Naive B cell (primary cell): Measurements from ENCODE around the gene HECTD4. TPM values are rescaled to one million over a fixed set of nuclear protein-coding genes. Genes with fewer than 3 reads are reported as not detected.
A peak's percentile ranks its signal among the peaks of the same experiment; 100 is the strongest.
"Not testable (repeated sequence)": the region's sequence is repeated elsewhere in the genome, so short reads cannot be mapped to it uniquely, and the experiment has no call there.

Source experiments
- ATAC-seq, 2 donors: fragments of 150-1000 bp; cut with Tn5 transposase; 2 replicates each; pipeline ENCODE4 v1.10.0; 2021; ENCODE audit warnings: low read depth in 2 of 2, mild to moderate bottlenecking in 2 of 2, moderate library complexity in 2 of 2
- DNase-seq: peaks from one replicate; pipeline ENCODE4 v3.0.0; 2022
- H3K27ac Mint-ChIP-seq, 6 donors: one replicate each; pipeline ENCODE4 v1.8.0; 2020 to 2022; ENCODE audit warnings: mild to moderate bottlenecking in 6 of 6, mixed read lengths in 6 of 6, moderate library complexity in 5 of 6, inconsistent platforms in 2 of 6
- H3K27me3 Mint-ChIP-seq, 3 donors: one replicate each; pipeline ENCODE4 v1.8.0; 2021 to 2022; ENCODE audit warnings: mixed read lengths in 3 of 3, mild to moderate bottlenecking in 1 of 3
- H3K36me3 Mint-ChIP-seq, 2 donors: one replicate each; pipeline ENCODE4 v1.8.0; 2020 to 2022; ENCODE audit warnings: mixed read lengths in 2 of 2, inconsistent platforms in 1 of 2, mild to moderate bottlenecking in 1 of 2
- H3K4me1 Mint-ChIP-seq, 3 donors: one replicate each; pipeline ENCODE4 v1.8.0; 2020 to 2022; ENCODE audit warnings: mixed read lengths in 3 of 3, inconsistent platforms in 1 of 3, mild to moderate bottlenecking in 1 of 3, moderate library complexity in 1 of 3
- H3K4me3 Mint-ChIP-seq, 8 donors: one replicate each; pipeline ENCODE4 v1.8.0; 2020 to 2022; ENCODE audit warnings: mild to moderate bottlenecking in 8 of 8, mixed read lengths in 8 of 8, moderate library complexity in 8 of 8, inconsistent platforms in 2 of 8
- H3K9me3 Mint-ChIP-seq, 7 donors: one replicate each; pipeline ENCODE4 v1.8.0; 2020 to 2022; ENCODE audit warnings: mixed read lengths in 7 of 7, mild to moderate bottlenecking in 5 of 7, inconsistent platforms in 2 of 7, moderate library complexity in 1 of 7
- polyA plus RNA-seq, 6 donors: library from polyadenylated mRNA; unstranded; fragments of 300-500 nt; fragmentation: Illumina TruSeq; gene quantifications; one replicate each; pipeline ENCODE4 v1.2.3, GENCODE V29; 2021; ENCODE audit warnings: low read depth in 6 of 6

HECTD4 gene
- polyA plus RNA-seq, 6 donors from 2014 or later: 6.1 to 19.1 (median 8.0) TPM

DNA sequence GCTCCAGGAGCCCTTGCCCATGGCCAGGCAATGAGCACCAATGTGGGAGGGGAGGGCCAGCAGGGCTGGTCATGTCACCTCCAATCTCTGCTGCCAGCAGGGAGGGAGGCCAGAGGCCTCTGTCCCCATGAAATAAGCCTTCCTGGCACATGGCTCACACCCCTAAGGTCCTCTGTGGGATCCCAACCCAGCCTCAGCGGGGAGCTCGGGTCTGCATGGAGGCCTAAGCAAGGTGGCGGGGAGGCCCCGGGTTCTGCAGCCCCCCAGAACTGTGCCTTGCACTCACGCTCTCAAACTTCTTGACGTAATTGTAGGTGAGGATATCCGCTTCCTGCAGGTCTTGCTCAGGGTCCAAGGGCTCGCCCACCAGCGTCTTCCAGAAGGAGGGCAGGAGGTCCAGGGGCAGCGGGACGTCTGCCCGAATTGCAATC is 215.2 kb downstream of the HECTD4 start:
- peaks cover 5 to 11% (median 9%) of the 10 kb centered on the region in 3 donors for H3K4me1 Mint-ChIP-seq
- no peaks in the 10 kb centered on the region for H3K9me3 Mint-ChIP-seq
- peak overlapping the region in 2 of 6 donors; percentile 11 to 54 for H3K27ac Mint-ChIP-seq
- DNase-seq (no peak), ATAC-seq (no peak)
- no peaks in the 10 kb centered on the region for H3K27me3 Mint-ChIP-seq
- H3K4me3 Mint-ChIP-seq: peak overlapping the region in 1 of 8 donors; percentile 33
- H3K36me3 Mint-ChIP-seq: peaks cover 4 to 21% of the 10 kb centered on the region in 2 donors

DNA sequence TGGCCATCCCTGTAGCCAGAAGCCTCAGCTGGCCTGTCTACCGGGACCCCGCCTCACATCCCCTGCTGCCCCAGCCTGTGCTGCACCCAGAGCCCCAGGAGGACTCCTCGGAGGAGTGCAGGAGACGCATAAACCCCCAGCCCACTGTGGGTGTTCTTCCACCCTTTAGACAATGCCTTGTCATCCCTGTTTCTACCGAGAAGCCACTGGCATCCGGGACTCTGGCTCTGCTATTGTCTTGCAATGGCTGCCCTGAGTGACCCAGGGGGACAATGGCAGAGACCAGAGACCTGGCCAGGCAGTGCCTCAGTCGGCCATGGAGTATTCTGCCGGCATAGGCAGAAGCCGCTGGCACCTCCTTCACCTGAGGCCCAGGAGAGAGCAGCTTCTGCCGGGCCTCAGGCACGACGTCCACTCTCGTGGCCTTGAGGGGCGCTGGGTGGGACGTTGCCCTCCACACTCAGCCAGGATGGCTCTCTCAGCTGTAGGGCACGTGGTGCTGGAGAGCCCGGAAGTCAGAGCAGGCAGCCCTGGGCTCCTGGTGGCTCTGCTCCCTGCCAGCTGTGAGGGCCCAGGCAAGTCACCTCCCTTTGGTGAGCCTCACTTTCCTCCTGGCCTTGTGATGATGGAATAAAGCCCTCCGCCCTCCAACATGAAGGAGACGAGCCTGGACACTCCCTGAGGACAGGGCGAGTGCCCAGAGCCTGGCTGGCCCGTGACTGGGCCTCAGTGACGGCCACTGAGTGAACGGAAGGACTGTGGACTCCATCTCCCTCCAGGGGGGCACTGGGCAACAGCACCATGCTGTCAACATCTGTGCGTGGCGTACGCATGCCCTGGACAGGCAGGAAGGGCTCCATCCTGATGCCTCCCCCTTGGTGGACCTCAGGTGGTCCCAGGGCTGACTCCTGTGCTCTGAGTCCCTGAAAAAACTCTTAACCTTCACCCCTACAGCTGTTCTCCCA is 215.9 kb downstream of the HECTD4 start:
- peaks cover 5 to 13% (median 11%) of the 10 kb centered on the region in 3 donors for H3K4me1 Mint-ChIP-seq
- H3K36me3 Mint-ChIP-seq: peaks cover 4 to 28% of the 10 kb centered on the region in 2 donors
- H3K4me3 Mint-ChIP-seq: no peak overlapping the region
- ATAC-seq: no peak
- DNase-seq: no peak
- no peaks in the 10 kb centered on the region for H3K27me3 Mint-ChIP-seq
- peak overlapping the region in 3 of 6 donors; percentile 4 to 52 (median 11) for H3K27ac Mint-ChIP-seq
- H3K9me3 Mint-ChIP-seq: no peaks in the 10 kb centered on the region

DNA sequence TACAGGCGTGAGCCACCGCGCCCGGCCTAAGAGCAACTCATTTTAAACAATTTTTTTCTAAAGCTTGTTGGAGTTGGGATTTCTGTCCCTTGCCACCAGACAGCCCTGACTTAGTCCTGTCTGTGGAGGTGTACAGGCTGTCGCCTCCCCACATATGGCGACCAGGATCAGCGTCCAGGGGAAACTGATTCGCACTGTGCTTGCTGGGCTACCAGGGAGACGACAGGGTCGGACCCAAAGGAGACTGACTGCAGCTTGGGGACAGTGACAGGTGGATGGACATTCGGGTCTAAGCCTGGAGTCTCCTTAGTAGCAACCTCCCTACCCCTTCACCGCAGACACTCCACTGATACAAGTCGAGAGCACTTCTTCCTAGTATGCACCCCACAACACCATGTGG is 216.6 kb downstream of the HECTD4 start:
- H3K4me1 Mint-ChIP-seq: peaks cover 5 to 13% (median 11%) of the 10 kb centered on the region in 3 donors
- ATAC-seq: no peak
- H3K27ac Mint-ChIP-seq: peak overlapping the region in 1 of 6 donors; percentile 52
- no peaks in the 10 kb centered on the region for H3K27me3 Mint-ChIP-seq
- H3K9me3 Mint-ChIP-seq: peaks cover 0 to under 1% (median 0%) of the 10 kb centered on the region in 7 donors
- H3K4me3 Mint-ChIP-seq: no peak overlapping the region
- no peak for DNase-seq
- H3K36me3 Mint-ChIP-seq: peaks cover 9 to 35% of the 10 kb centered on the region in 2 donors

DNA sequence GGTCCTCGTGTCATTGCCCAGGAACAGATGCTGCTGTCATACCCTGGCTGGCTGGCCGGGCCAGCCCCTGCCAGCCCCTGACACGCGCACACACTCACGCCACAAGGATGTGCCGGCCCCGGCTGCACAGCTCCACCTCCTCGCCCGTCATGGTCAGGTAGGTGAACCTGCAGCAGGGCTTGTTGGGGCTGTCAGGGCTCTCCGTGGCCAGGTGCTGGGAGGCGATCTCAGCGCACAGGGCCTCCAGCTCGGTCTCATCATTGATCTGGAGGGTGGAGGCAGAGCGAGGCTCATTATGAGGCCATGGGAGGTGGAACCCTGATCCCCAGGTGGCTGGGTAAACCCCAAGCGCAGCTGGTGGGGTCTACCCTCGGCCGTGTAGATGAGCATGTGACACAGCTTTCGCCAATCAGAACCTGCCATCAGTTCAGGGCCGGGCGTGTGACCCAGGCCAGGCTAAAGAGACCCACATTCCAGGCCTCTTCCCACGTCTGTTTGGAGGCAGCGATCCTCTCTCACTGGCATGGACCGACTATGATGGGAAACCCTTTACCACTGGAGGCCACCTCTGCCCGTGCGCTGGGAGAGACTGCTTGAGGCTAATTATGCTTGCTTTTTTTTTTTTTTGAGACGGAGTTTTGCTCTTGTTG is 218.1 kb downstream of the HECTD4 start:
- peaks cover 7 to 12% (median 11%) of the 10 kb centered on the region in 3 donors for H3K4me1 Mint-ChIP-seq
- H3K9me3 Mint-ChIP-seq: peaks cover 0 to 12% (median 4%) of the 10 kb centered on the region in 7 donors
- no peak overlapping the region for H3K4me3 Mint-ChIP-seq
- no peak overlapping the region for H3K27ac Mint-ChIP-seq
- ATAC-seq (no peak), DNase-seq (no peak)
- H3K27me3 Mint-ChIP-seq: no peaks in the 10 kb centered on the region
- H3K36me3 Mint-ChIP-seq: peaks cover 22 to 34% of the 10 kb centered on the region in 2 donors

DNA sequence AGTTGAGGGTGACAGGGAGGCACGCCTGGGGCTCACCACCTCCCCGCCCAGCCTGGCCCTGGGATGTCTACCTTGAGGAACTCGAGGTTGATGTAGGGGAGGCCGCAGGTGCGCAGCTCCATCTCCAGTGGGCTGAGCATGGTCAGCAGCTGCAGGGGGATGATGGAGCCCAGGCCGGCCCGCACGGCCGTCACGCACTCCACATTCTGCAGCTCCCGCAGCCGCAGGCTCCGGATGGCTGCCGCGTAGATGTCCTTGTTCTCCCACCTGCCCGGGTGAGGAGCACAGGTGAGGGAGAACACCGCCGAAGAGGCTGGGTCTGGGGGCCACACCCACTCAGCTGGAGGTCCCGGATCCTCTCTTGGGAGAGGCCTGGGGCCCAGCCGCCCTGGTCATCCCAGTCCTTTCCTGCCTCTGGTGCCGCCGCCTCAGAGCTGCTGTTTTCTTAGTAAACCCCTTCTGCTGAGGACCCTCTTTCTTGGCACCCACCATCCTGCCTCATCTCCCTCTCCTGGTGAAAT is 218.7 kb downstream of the HECTD4 start:
- H3K27me3 Mint-ChIP-seq: no peaks in the 10 kb centered on the region
- H3K9me3 Mint-ChIP-seq: peaks cover 0 to 15% (median 10%) of the 10 kb centered on the region in 7 donors
- no peak overlapping the region for H3K4me3 Mint-ChIP-seq
- DNase-seq (no peak), ATAC-seq (no peak)
- H3K36me3 Mint-ChIP-seq: peaks cover 24 to 37% of the 10 kb centered on the region in 2 donors
- H3K4me1 Mint-ChIP-seq: peaks cover 13 to 17% (median 16%) of the 10 kb centered on the region in 3 donors
- no peak overlapping the region for H3K27ac Mint-ChIP-seq

DNA sequence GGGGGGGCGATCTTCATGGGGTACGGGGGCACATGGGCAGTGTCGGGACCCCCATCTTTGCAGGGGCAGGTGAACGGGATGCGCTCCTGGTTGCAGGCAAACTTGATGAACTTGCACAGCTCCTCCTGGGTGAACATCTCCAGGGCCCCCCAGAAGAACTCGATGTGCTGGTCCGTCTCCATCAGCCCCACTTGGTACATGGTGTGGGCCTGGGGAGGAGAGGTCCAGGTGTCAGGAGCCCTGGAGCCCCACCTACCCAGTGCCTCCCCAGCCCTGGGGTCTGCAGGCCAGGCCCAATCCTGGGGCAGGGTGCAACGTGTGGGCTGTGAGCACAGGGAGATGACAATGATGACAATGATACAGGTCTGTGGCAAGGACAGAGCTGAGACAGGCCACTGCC is 219.2 kb downstream of the HECTD4 start:
- no peaks in the 10 kb centered on the region for H3K27me3 Mint-ChIP-seq
- no peak for DNase-seq
- H3K9me3 Mint-ChIP-seq: peaks cover 3 to 19% (median 14%) of the 10 kb centered on the region in 7 donors
- H3K27ac Mint-ChIP-seq: peak overlapping the region in 2 of 6 donors; percentile 38 to 60
- peaks cover 18 to 22% (median 20%) of the 10 kb centered on the region in 3 donors for H3K4me1 Mint-ChIP-seq
- ATAC-seq: no peak
- H3K36me3 Mint-ChIP-seq: peaks cover 28 to 42% of the 10 kb centered on the region in 2 donors
- no peak overlapping the region for H3K4me3 Mint-ChIP-seq

DNA sequence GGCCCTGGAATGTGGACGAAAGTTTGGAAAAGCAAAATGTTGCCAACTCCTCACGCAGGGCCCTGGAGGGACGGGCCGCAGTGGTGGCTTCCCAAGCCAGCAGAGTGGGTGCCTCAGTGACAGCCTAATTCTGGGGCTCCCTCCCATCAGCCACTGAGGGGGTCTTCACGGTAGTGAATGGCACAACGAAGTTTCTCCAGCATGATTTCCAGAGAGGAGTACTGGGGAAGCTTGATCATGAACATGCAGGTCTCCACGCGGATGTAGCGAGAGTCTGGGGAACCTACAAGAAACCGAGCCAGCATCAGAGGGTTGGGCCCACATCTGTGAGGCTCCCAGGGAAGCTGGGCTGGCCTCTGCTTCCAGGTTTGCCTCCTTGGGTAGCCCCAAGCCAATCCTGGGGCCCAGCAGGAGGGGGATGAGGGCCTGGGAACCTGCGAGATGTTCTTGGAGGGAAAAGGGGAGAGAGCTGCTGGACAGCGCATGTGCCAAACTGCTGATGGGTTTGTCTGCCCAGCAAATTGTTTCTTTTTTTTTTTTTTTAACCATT is 219.9 kb downstream of the HECTD4 start:
- no peak for DNase-seq
- H3K27ac Mint-ChIP-seq: peak overlapping the region in 5 of 6 donors; percentile 52 to 94 (median 73)
- H3K36me3 Mint-ChIP-seq: peaks cover 36 to 50% of the 10 kb centered on the region in 2 donors
- peaks cover 25 to 29% (median 27%) of the 10 kb centered on the region in 3 donors for H3K4me1 Mint-ChIP-seq
- peak overlapping the region in 1 of 8 donors; percentile 41 for H3K4me3 Mint-ChIP-seq
- no peak for ATAC-seq
- no peaks in the 10 kb centered on the region for H3K27me3 Mint-ChIP-seq
- peaks cover 6 to 26% (median 22%) of the 10 kb centered on the region in 7 donors for H3K9me3 Mint-ChIP-seq

DNA sequence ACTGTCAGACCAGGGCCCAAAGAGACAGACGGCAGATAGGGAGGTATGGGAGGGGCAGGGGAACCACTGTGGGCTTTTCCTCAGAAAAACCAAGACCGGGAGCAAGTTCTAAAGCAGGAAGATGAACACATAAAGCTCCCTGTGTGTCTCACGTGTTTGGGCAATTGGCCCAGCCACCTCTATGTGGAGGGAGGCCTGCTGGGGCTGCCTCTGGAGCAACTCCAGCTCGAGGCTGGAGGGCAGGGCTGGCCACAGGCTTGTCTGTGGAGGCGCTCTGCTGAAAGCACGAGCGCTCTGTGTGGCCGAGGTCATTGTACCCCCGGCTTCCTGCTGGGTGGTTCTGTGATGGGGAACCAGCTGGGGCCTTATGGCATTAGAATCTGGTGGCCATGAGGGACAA is 220.5 kb downstream of the HECTD4 start:
- peaks cover 42 to 56% of the 10 kb centered on the region in 2 donors for H3K36me3 Mint-ChIP-seq

DNA sequence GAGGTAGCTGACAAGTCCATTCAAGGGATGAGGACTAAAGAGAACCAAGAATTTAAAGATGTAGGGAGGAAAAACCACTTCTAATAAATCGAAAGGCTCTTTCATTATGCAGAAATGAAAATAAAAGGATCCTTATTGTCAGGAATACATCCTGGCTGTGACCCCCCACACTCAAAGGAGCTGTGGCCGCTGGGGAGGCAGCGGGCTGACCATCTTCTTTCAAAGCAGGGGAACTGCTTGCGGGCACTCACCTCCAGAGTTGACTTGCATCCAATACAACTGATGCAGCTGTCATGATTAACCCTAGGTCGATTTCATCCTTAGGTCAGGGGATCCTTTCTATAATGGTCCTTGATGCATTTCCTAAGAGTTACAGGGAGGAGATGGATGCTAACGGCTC is 221.6 kb downstream of the HECTD4 start:
- Mint-ChIP-seq H3K36me3 (peaks cover 53 to 67% of the 10 kb centered on the region in 2 donors), H3K27ac (peak overlapping the region in 3 of 6 donors; percentile 57 to 87 (median 85))

More for the DNA sequence above, 220.5 kb downstream of the HECTD4 start:
- peaks cover 8 to 32% (median 28%) of the 10 kb centered on the region in 7 donors for H3K9me3 Mint-ChIP-seq
- peak overlapping the region in 1 of 8 donors; percentile 3 for H3K4me3 Mint-ChIP-seq
- H3K27ac Mint-ChIP-seq: peak overlapping the region in 5 of 6 donors; percentile 59 to 94 (median 87)
- no peaks in the 10 kb centered on the region for H3K27me3 Mint-ChIP-seq
- ATAC-seq (no peak), DNase-seq (no peak)
- peaks cover 27 to 31% (median 29%) of the 10 kb centered on the region in 3 donors for H3K4me1 Mint-ChIP-seq

DNA sequence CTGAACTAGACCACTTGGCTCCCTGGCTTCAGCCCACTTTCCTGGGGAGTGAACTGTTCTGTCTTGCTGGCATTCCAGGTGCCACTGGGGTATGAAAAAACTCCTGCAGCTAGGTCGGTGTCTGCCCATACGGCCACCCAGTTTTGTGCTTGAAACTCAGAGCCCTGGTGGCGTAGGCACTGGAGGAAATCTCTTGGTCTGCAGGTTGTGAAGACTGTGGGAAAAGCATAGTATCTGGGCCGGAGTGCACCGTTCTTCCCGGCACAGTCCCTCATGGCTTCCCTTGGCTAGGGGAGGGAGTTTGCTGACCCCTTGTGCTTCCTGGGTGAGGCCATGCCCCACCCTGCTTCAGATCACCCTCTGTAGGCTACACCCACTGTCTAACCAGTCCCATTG is 223.1 kb downstream of the HECTD4 start:
- Mint-ChIP-seq H3K27me3 (no peaks in the 10 kb centered on the region), H3K4me3 (peak overlapping the region in 7 of 8 donors; percentile 43 to 90 (median 76)), H3K9me3 (peaks cover 9 to 47% (median 39%) of the 10 kb centered on the region in 7 donors), H3K36me3 (peaks cover 60 to 77% of the 10 kb centered on the region in 2 donors), H3K4me1 (peaks cover 23 to 37% (median 33%) of the 10 kb centered on the region in 3 donors), H3K27ac (peak overlapping the region; percentile 67 to 96 (median 92))
- ATAC-seq: no peak
- no peak for DNase-seq

More for the DNA sequence above, 221.6 kb downstream of the HECTD4 start:
- no peaks in the 10 kb centered on the region for H3K27me3 Mint-ChIP-seq
- peaks cover 24 to 37% (median 33%) of the 10 kb centered on the region in 3 donors for H3K4me1 Mint-ChIP-seq
- peaks cover 9 to 41% (median 37%) of the 10 kb centered on the region in 7 donors for H3K9me3 Mint-ChIP-seq
- no peak for ATAC-seq
- peak overlapping the region in 1 of 8 donors; percentile 12 for H3K4me3 Mint-ChIP-seq
- DNase-seq: no peak

DNA sequence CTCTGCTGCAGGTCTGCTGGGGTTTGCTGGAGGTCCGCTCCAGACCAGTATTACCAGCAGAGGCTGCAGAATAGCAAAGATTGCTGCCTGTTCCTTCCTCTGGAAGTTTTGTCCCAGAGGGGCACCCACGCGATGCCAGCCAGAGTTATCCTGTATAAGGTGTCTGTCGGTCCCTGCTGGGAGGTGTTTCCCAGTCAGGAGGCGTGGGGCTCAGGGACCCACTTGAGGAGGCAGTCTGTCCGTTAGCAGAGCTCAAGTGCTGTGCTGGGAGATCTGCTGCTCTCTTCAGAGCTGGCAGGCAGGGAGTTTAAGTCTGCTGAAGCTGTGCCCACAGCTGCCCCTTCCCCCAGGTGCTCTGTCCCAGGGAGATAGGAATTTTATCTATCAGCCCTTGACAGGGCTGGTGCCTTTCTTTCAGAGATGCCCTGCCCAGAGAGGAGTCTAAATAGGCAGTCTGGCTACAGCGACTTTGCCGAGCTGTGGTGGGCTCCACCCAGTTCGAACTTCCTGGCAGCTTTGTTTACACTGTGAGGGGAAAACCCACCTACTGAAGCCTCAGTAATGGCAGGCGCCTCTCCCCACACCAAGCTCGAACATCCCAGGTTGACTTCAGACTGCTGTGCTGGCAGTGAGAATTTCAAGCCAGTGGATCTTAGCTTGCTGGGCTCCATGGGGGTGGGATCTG is 223.6 kb downstream of the HECTD4 start:
- DNase-seq: peak; percentile 55
- Mint-ChIP-seq H3K4me3 (peak overlapping the region; percentile 43 to 90 (median 74)), H3K9me3 (peaks cover 9 to 48% (median 39%) of the 10 kb centered on the region in 7 donors), H3K4me1 (peaks cover 23 to 37% (median 33%) of the 10 kb centered on the region in 3 donors), H3K36me3 (peaks cover 65 to 82% of the 10 kb centered on the region in 2 donors), H3K27ac (peak overlapping the region; percentile 67 to 96 (median 92))
- H3K27me3 Mint-ChIP-seq: not testable (repeated sequence)
- ATAC-seq: peak; percentile 86 to 92

DNA sequence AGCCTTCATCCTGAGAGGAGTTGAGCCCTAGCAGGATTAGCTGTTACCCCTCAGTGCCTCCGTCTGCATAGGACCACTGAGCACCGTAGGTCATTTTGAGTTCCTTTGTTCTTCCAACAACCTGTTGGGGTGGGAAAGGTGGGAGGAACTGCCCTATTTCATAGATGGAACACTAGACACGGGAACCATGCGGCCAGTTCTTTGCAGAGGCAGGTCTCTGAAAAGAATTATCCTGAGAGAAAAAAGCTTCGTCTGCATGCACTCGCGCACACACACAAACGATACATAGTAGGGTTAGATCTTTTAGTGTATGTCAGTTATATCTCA is 228.4 kb downstream of the HECTD4 start:
- H3K27me3 Mint-ChIP-seq: no peaks in the 10 kb centered on the region
- peaks cover 12 to 35% (median 28%) of the 10 kb centered on the region in 3 donors for H3K4me1 Mint-ChIP-seq
- peaks cover 9 to 37% (median 31%) of the 10 kb centered on the region in 7 donors for H3K9me3 Mint-ChIP-seq
- H3K27ac Mint-ChIP-seq: peak overlapping the region in 4 of 6 donors; percentile 45 to 92 (median 69)
- no peak for ATAC-seq
- peaks cover 62 to 68% of the 10 kb centered on the region in 2 donors for H3K36me3 Mint-ChIP-seq
- no peak for DNase-seq
- H3K4me3 Mint-ChIP-seq: no peak overlapping the region
